ENCODE measurements around the gene RER1. TPM values are rescaled to one million over a fixed set of nuclear protein-coding genes. Genes with fewer than 3 reads are reported as not detected.

RER1 gene
- total RNA-seq, 2 experiments from 2014 or later, result 148 to 151 TPM

DNA sequence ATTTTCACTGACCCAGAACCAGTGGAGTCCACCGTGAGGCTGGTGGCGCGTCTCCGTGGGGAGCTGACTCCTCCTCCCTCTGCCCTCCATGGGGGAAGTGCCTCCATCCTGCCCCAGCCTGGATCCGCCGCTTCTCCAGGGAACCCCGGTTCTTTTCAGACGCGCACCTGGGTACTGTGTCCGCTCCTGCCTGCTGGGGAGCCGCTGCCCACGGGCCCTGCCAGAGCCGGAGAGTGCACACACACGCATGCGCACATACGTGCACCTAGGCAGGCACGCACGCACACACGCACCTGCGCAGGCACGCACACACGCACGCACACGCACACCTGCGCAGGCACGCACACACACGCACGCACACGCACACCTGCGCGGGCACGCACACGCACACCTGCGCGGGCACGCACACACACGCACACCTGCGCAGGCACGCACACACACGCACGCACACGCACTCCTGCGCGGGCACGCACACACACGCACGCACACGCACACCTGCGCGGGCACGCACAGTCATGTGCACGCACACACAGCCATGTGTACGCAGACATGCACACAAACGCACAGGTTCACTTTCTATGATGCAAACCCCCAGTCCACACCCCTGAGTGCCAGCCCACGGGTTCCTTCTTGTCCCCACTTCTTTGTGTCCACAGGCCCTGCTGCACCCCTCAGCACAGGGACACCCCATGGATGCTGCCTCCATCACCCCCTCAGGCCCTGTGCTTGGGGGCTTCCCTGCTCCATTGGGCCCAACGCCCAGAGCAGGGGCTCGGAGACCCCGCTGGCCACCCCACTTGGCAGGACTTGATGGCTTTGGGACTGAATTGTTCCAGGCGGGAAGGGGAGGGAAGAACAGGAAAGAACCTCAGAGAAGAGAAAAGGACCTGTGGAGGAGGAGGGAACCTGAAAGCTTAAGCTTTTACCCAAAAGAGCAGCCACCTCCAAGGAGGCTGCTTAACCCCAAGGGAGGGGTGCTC lies 43.0 kb upstream of the RER1 start:
- ChIA-PET POLR2A (no interaction called here), CTCF (no interaction called here)
- no peaks in the 10 kb centered on the region for H3K36me3 Mint-ChIP-seq (ENCODE audit: low read depth)
- H3K4me1 Mint-ChIP-seq (ENCODE audit: low read depth), result no peaks in the 10 kb centered on the region
- ATAC-seq (no peak), DNase-seq (no peak)
- no peak overlapping the region for H3K27ac Mint-ChIP-seq
- H3K4me3 Mint-ChIP-seq, result no peak overlapping the region
- no peaks in the 10 kb centered on the region for H3K27me3 Mint-ChIP-seq (ENCODE audit: low read depth)
- no peaks in the 10 kb centered on the region for H3K9me3 Mint-ChIP-seq (ENCODE audit: insufficient read depth)

DNA sequence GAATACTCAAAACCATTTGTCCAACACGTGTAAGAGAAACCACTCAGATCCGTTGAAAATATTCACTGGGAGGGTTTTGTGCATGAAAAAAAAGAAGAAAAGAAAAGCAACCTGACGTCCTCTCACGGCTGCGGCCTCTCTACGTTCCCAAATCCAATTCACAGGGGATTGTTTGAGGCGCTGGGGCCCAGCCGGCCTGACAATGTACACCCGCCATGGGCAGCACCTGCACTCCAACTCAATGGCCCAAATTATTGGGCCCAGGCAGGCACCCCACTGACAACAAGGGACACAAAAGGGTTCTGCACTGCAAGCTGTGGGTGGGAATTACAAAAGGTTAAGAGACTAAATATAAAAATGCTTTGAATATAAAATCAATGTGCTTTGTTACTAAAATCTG lies 41.8 kb upstream of the RER1 start:
- DNase-seq, result no peak
- Mint-ChIP-seq H3K27ac (no peak overlapping the region), H3K4me1 (ENCODE audit: low read depth) (no peaks in the 10 kb centered on the region), H3K4me3 (no peak overlapping the region), H3K27me3 (ENCODE audit: low read depth) (no peaks in the 10 kb centered on the region), H3K9me3 (ENCODE audit: insufficient read depth) (no peaks in the 10 kb centered on the region), H3K36me3 (ENCODE audit: low read depth) (no peaks in the 10 kb centered on the region)
- no peak for ATAC-seq
- ChIA-PET CTCF (no interaction called here), POLR2A (no interaction called here)

DNA sequence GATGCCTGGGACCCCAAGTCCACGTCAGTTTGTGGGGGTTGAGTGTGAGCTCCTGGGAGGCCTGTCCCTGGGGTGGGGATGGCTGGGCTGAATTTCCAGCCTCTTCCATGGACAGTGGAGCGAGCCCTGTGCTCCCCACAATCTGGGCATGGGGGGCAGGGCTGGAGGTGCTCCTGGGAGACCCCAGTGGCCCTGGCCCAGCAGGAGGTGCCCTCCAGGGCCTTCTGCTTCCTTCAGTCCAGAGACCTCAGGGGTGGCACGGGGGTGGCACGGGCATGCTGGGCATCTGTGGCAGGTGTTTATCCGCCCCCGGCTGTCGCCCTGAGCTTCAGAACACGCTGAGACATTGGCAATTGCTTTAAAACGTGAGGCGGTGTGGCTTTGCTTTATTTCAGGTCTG lies 41.1 kb upstream of the RER1 start:
- ChIA-PET CTCF (no interaction called here), POLR2A (no interaction called here)
- H3K4me1 Mint-ChIP-seq (ENCODE audit: low read depth), result no peaks in the 10 kb centered on the region
- H3K9me3 Mint-ChIP-seq (ENCODE audit: insufficient read depth), result no peaks in the 10 kb centered on the region
- ATAC-seq (no peak), DNase-seq (no peak)
- no peaks in the 10 kb centered on the region for H3K27me3 Mint-ChIP-seq (ENCODE audit: low read depth)
- H3K4me3 Mint-ChIP-seq, result no peak overlapping the region
- no peaks in the 10 kb centered on the region for H3K36me3 Mint-ChIP-seq (ENCODE audit: low read depth)
- H3K27ac Mint-ChIP-seq, result no peak overlapping the region

DNA sequence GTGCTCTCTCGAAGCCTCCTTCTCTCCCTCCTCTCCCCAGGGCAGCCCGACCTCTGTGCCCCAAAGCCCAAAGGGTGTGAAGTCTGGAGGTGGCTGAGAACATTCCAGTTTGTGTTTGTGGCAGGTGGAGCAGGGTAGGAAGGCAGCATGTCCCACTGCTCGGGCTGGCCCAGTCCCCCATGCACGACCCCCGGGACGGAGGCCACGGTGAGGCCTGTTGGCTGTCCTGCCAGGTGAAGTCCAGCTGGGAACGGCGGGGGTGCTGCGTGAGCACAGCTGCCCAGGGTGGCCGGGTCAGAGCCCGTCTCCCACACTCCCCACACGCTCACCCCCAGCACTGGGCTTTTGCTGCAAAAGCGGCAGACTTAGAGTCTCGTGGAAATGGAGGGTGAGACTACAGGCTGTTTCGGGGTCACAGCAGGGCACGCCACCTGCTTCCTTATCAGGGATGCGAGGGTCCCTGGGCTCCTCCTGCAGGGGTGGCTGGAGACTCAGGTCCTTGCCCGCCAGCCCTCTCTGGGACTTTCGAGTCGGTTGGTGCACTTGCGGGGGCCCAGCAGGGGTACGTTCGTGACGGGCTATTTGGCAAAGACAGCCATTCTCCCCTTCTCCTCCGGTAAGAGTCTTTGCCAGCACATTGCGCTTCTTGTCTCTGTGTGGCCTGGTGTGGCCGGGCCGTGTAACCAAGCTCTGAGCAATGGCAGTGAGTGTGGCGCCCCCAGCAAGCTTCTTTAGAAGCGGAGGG lies 40.6 kb upstream of the RER1 start:
- ATAC-seq, result no peak
- no peaks in the 10 kb centered on the region for H3K9me3 Mint-ChIP-seq (ENCODE audit: insufficient read depth)
- no peak overlapping the region for H3K4me3 Mint-ChIP-seq
- H3K27ac Mint-ChIP-seq, result no peak overlapping the region
- no peaks in the 10 kb centered on the region for H3K36me3 Mint-ChIP-seq (ENCODE audit: low read depth)
- H3K27me3 Mint-ChIP-seq (ENCODE audit: low read depth), result no peaks in the 10 kb centered on the region
- ChIA-PET CTCF (no interaction called here), POLR2A (no interaction called here)
- no peak for DNase-seq
- no peaks in the 10 kb centered on the region for H3K4me1 Mint-ChIP-seq (ENCODE audit: low read depth)

DNA sequence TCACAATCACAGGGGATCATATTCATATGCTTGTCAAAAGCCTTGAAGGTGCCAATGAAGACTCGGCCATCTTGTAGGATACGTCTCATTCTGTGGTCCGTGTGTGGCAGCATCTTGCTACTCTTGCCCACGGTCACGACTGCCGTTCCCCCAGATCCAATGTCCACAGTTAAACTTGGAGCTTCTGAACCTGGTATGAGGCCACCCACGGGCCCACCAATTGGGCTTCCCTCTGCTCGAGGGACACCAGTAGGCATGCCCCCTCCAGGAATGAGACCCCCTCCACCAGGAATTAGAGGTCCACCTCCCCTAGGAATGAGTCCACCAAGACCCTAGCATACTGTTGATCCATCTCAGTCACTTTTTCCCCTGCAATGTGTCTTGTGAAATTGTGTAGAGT lies 39.9 kb upstream of the RER1 start:
- Mint-ChIP-seq H3K9me3 (ENCODE audit: insufficient read depth) (no peaks in the 10 kb centered on the region), H3K27me3 (ENCODE audit: low read depth) (no peaks in the 10 kb centered on the region), H3K4me1 (ENCODE audit: low read depth) (no peaks in the 10 kb centered on the region), H3K27ac (no peak overlapping the region), H3K4me3 (no peak overlapping the region), H3K36me3 (ENCODE audit: low read depth) (no peaks in the 10 kb centered on the region)
- POLR2A ChIA-PET, result no interaction called here
- ATAC-seq (no peak), DNase-seq (no peak)
- CTCF ChIA-PET, result no interaction called here

DNA sequence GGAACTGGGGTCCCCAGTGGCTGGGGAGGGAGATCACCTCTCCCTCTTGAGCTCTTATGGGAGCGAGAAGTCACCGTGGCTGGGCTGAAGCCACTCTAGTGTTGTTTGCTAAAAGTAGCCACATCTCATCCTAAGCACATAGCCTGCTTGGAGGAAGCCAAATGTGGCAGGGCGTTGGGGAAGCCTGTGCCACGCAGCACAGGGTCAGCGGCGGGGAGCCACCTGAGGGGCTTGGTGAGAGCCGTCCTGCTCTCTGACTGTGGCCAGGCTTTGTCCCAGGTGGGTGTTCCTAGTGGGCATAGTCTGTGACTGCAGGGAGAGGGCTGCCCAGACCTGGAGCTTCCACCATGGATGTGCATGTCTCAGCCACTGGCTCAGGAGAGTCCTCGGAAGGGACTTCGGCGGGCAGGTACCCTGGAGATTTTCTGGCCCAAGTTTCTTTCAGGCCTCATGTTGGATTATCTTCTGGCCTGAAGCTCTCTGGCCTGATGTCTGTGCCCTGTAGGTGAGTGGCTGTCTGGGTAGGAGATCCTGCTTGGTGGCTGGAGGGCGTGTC lies 39.2 kb upstream of the RER1 start:
- POLR2A ChIA-PET, result no interaction called here

DNA sequence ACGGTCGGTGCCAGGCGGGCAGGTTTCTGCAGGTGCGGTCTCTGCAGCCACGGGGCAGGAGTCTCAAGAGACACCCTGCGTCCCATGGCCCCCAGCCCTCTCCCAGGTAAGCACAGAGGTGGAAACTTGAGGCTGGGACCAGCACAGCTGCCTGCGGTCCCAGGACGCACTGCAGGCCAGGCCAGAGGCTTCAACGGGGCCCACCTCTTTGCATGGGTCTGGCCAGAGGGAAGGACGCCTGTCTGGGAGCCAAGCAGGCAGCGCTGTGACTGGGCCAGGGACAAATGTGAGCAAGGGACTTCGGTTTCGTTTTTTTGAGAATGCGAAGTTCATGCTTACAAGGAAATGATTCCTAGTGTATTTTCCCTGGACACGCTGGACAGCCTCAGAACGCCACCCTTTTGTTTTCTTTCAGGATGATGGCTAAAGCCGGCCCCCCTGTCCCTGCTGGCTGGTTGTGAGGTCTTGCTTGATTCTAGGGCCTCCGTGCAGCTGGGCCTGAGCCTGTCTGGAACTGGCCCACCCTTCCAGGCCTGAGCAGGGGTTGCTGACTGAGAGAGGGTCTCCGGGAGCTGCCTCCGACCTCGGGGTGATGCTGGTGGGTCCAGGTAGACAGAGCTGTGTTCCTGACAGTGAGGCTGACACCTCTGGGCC lies 38.6 kb upstream of the RER1 start:
- Mint-ChIP-seq H3K9me3 (ENCODE audit: insufficient read depth) (no peaks in the 10 kb centered on the region), H3K4me1 (ENCODE audit: low read depth) (no peaks in the 10 kb centered on the region), H3K27me3 (ENCODE audit: low read depth) (no peaks in the 10 kb centered on the region), H3K36me3 (ENCODE audit: low read depth) (no peaks in the 10 kb centered on the region), H3K27ac (no peak overlapping the region), H3K4me3 (no peak overlapping the region)
- POLR2A ChIA-PET, result no interaction called here
- DNase-seq (no peak), ATAC-seq (no peak)
- CTCF ChIA-PET, result no interaction called here

More for the DNA sequence above, 39.2 kb upstream of the RER1 start:
- no peak overlapping the region for H3K4me3 Mint-ChIP-seq
- H3K4me1 Mint-ChIP-seq (ENCODE audit: low read depth), result no peaks in the 10 kb centered on the region
- DNase-seq, result no peak
- CTCF ChIA-PET, result no interaction called here
- H3K36me3 Mint-ChIP-seq (ENCODE audit: low read depth), result no peaks in the 10 kb centered on the region
- ATAC-seq, result no peak
- H3K27me3 Mint-ChIP-seq (ENCODE audit: low read depth), result no peaks in the 10 kb centered on the region
- H3K9me3 Mint-ChIP-seq (ENCODE audit: insufficient read depth), result no peaks in the 10 kb centered on the region
- no peak overlapping the region for H3K27ac Mint-ChIP-seq

DNA sequence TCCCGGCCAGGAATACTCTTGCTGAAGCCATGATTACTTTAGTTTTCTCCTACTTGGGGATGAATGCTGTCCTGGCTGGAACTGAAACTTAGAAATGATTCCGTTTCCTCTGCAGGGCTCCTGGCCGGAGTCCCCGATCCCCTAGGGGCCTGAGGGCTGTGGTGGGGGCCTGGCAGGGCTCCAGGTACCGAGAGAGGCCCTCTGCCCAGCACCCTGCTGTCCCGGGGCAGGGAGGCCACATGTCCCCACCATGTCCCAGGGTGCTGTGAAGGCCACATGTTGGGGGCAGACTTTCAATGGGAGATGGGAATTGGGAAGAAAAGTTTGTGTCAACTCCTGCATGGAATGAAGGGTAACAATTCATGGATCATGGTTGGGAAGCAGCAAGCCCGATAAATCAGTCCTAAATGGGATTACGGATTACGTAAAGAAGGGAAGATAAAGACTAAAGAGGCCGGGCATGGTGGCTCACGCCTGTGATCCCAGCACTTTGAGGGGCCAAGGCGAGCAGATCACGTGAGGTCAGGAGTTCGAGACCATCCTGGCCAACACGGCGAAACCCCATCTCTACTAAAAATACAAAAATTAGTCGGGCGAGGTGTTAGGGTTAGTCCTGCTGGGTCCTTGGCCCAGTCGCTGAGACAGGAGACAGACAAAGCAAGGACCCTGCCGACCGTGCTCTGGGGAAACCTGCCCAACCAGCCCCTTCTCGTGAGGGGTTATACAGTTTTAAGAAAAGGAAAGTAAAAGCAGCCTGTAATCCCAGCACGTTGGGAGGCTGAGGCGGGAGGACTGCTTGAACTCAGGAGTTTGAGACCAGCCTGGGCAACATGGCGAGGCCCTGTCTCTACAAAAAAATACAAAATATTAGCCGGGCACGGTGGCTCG lies 37.8 kb upstream of the RER1 start:
- ChIA-PET POLR2A (no interaction called here), CTCF (interaction anchor here (0.9 kb wide), 1 partner anchor 31 kb away, joined by 3 read pairs; no protein-coding TSS in a partner anchor)
- no peaks in the 10 kb centered on the region for H3K4me1 Mint-ChIP-seq (ENCODE audit: low read depth)
- H3K36me3 Mint-ChIP-seq (ENCODE audit: low read depth), result no peaks in the 10 kb centered on the region
- H3K27me3 Mint-ChIP-seq (ENCODE audit: low read depth), result no peaks in the 10 kb centered on the region
- no peak overlapping the region for H3K4me3 Mint-ChIP-seq
- DNase-seq (no peak), ATAC-seq (no peak)
- no peaks in the 10 kb centered on the region for H3K9me3 Mint-ChIP-seq (ENCODE audit: insufficient read depth)
- no peak overlapping the region for H3K27ac Mint-ChIP-seq

DNA sequence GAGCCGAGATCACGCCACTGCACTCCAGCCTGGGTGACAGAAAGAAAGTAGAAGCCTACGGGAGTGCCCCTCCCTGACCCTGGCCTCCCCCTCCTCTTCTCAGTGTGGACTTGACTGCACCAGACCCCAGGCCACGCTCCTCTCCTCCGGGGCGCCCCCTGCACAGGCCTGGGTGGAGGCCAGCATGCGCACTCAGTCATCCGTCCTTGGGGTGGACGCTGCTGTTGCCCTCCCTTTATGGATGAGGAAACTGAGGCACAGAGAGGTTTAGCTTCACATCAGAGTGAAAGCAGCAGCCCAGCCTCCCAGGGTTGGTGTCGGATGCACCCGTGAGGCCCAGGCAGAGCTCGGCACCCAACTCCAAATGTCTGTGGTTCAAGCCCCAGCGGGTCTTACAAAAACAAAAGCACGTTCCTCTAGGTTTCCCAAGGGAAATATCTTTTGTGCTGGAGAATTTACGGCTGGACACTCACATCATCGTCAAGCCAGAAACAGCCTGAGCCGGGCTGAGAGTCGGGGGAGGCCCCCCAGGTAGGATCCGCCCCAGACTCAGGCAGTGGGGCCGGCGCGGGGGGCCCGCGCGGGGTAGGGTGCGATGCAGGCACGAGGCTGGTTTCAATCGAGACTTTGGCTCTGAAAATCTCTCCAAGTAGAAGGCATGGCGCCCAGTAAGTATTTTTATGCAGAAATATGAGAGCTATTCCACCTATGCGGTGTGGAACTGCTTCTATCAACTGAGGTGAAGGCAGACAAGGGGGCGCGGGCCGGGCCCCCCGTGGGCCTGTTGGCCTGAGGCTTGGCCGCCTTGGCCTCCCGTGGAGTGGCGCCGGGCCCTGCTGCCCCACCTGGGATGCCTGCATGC lies 36.9 kb upstream of the RER1 start:
- Mint-ChIP-seq H3K4me3 (no peak overlapping the region), H3K9me3 (ENCODE audit: insufficient read depth) (no peaks in the 10 kb centered on the region), H3K36me3 (ENCODE audit: low read depth) (no peaks in the 10 kb centered on the region), H3K4me1 (ENCODE audit: low read depth) (no peaks in the 10 kb centered on the region), H3K27me3 (ENCODE audit: low read depth) (no peaks in the 10 kb centered on the region), H3K27ac (no peak overlapping the region)
- no peak for DNase-seq
- ATAC-seq, result no peak
- POLR2A ChIA-PET, result no interaction called here
- CTCF ChIA-PET, result interaction anchor here (0.9 kb wide), 1 partner anchor 30 kb away, joined by 3 read pairs; no protein-coding TSS in a partner anchor

DNA sequence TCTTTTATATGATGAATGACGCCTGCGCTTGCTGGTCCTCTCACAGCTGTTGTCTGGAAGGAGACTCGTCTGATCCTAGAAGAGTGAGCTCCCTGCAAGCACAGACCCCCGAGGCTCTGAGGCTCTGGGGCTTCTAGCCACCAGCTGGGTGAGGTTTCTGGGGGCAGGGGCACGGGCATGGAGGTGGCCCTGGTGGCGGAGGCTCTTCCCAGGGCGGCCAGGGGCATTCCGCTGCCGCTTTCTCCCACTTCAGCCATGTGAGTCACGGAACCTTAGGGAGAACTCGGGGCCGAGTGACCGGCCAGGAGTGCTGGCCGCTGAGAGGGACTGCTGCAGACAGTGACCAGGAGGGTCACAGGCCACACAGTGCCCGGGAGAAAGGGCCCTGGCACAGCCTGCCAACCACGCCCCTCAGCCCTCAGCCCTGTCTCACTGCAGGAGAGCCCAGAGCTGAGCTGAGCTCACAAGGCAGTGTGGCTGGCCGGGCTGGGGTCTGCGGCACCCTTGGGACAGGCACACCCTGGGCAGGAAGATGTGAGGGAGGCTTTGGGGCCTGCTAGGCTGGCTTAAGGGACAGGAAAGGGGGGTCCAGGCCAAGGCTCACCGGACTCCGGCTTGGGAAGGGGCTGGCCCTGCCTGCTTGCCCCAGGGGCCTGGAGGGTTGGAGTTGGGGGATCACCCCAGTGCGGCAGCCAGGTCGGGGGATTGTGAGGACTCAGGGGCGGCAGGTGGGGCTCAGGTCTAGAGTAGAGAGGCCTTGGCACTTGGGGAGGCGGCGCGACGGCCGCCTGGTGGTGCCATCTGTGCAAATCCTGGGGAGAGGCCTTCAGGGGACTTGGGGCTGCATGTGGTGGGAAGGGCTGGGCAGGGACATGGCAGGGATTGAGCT lies 36.0 kb upstream of the RER1 start:
- Mint-ChIP-seq H3K36me3 (ENCODE audit: low read depth) (no peaks in the 10 kb centered on the region), H3K4me1 (ENCODE audit: low read depth) (no peaks in the 10 kb centered on the region), H3K4me3 (no peak overlapping the region), H3K27me3 (ENCODE audit: low read depth) (no peaks in the 10 kb centered on the region), H3K9me3 (ENCODE audit: insufficient read depth) (no peaks in the 10 kb centered on the region), H3K27ac (no peak overlapping the region)
- ATAC-seq (no peak), DNase-seq (no peak)
- CTCF ChIA-PET, result no interaction called here
- POLR2A ChIA-PET, result no interaction called here
